RWPE2 (cell line): Measurements from ENCODE around the gene LRRC8E.

Source experiments
- ATAC-seq: fragments of 200-7000 bp; cut with Tn5 transposase; 3 replicates; pipeline ENCODE4 v1.9.1; 2021; ENCODE audit warnings: low read depth
- DNase-seq: peaks from one replicate; pipeline ENCODE4 v3.0.0-alpha.2; 2020; ENCODE audit warnings: low spot score
- H3K27ac ChIP-seq: fragments of 450-650 bp; 2 replicates; pipeline ENCODE4 v1.5.1; 2017; ENCODE audit warnings: mild to moderate bottlenecking; ENCODE audit not compliant: poor library complexity, severe bottlenecking
- H3K27me3 ChIP-seq: fragments of 250-450 bp; sonication (Bioruptor Pico); 2 replicates; pipeline ENCODE4 v1.5.1; 2021; ENCODE audit warnings: mild to moderate bottlenecking, moderate library complexity; ENCODE audit not compliant: insufficient read depth, poor library complexity, severe bottlenecking
- H3K36me3 ChIP-seq: fragments of 250-450 bp; sonication (Bioruptor Pico); 2 replicates; pipeline ENCODE4 v1.5.1; 2020; ENCODE audit warnings: low read depth, mild to moderate bottlenecking, moderate library complexity
- H3K4me1 ChIP-seq: fragments of 250-450 bp; sonication (Bioruptor Pico); 2 replicates; pipeline ENCODE4 v1.5.1; 2021; ENCODE audit warnings: mild to moderate bottlenecking, moderate library complexity; ENCODE audit not compliant: insufficient read depth, poor library complexity, severe bottlenecking
- H3K4me3 ChIP-seq: fragments of 250-450 bp; sonication (Bioruptor Pico); 2 replicates; pipeline ENCODE4 v1.5.1; 2021; ENCODE audit warnings: mild to moderate bottlenecking, moderate library complexity; ENCODE audit not compliant: severe bottlenecking
- H3K9me3 ChIP-seq: fragments of 250-450 bp; sonication (Bioruptor Pico); 2 replicates; pipeline ENCODE4 v1.5.1; 2021; ENCODE audit warnings: mild to moderate bottlenecking, moderate library complexity; ENCODE audit not compliant: severe bottlenecking
- TF ChIP-seq, protein P1 (sequence below): fragments of 450-650 bp; IDR thresholded peaks from one replicate; pipeline ENCODE4 v1.5.1; 2017; ENCODE audit warnings: mild to moderate bottlenecking, moderate library complexity; ENCODE audit not compliant: poor library complexity, severe bottlenecking

Gene LRRC8E

GRCh38 chr19:7850000-7850813, 38.1 kb upstream of the LRRC8E start:
- peak; percentile 92 for ATAC-seq
- peak; percentile 77 for DNase-seq
- Histone ChIP-seq H3K36me3 (no peaks in the 10 kb centered on the region), H3K27me3 (no peaks in the 10 kb centered on the region), H3K9me3 (no peaks in the 10 kb centered on the region), H3K27ac (peak overlapping the region; percentile 52), H3K4me1 (peaks cover 9% of the 10 kb centered on the region), H3K4me3 (no peak overlapping the region)
- TF ChIP-seq, protein P1, sequence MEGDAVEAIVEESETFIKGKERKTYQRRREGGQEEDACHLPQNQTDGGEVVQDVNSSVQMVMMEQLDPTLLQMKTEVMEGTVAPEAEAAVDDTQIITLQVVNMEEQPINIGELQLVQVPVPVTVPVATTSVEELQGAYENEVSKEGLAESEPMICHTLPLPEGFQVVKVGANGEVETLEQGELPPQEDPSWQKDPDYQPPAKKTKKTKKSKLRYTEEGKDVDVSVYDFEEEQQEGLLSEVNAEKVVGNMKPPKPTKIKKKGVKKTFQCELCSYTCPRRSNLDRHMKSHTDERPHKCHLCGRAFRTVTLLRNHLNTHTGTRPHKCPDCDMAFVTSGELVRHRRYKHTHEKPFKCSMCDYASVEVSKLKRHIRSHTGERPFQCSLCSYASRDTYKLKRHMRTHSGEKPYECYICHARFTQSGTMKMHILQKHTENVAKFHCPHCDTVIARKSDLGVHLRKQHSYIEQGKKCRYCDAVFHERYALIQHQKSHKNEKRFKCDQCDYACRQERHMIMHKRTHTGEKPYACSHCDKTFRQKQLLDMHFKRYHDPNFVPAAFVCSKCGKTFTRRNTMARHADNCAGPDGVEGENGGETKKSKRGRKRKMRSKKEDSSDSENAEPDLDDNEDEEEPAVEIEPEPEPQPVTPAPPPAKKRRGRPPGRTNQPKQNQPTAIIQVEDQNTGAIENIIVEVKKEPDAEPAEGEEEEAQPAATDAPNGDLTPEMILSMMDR = no peak

DNA sequence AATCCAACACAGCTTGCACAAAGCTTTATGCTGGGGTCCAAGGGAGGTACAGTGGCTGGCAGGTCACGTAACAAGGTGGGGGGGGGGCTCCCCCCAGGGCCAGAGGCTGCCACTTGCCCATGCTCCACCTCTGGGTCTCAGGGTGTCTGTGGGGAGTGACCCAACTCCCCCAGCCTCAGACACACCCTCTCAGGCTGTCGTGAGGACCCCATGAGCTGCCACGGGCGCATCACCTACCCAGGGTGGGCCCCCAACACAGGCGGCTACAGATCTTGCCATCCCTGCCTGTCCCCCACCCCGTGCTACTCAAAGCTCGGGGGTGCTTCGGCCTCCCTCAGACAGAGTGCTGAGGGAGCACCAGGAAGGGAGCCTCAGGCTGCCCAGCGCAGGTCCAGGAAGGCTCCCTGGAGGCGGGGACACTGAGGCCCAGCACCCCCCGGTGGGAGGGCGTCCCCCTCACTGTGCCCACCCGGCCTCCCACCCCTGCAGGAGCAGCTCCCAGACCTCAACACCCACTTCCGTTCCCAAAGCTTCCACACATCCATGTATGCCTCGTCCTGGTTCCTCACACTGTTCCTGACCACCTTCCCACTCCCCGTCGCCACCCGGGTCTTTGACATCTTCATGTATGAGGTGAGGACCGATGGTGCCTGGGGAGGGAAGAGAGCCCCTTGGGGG, 37.2 kb upstream of the LRRC8E start:
- H3K27ac ChIP-seq = peak overlapping the region; percentile 52

DNA sequence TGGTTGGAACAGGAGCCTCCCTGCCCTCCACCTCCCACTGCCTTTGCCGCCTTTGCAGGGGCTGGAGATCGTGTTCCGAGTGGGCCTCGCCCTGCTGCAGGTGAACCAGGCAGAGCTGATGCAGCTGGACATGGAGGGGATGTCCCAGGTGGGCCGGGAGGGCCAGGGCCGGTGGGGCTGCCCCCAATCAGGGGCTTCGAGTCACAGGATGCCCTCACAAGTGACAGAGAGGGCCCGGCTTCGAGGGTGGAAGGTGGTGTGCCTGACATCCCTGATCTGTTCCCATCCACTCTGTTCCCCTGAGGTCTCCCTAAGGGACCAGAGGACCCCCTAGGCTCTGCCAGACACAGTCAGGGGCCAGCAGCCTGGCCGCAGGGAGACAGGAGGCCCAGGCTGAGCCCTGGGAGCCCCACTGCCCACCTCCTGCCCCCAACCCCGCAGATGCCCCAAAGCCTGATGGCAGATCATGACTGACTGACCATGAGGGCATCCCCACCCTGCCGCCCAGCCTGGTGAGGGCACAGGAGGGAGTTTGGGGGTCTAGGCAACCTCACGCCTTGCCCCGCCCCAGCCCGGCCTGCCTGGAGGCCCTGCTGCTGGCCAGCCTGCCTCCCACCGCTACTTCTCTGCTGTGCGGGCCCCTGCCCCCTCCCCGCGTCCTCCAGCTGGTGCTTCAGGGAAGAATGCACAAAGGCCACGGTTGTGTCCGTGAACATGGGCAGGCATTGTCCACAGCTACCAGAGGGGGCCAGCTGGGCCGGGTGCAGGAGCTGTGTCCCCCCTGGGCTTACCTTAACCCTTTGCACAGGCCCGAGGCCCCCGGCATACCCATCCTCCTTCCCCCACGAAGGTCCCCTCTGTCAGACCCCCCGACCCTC, 36.4 kb upstream of the LRRC8E start:
- TF ChIP-seq, protein P1 = no peak
- ATAC-seq = no peak
- peak; percentile 42 for DNase-seq
- Histone ChIP-seq H3K4me3 (no peak overlapping the region), H3K27me3 (no peaks in the 10 kb centered on the region), H3K9me3 (no peaks in the 10 kb centered on the region), H3K36me3 (no peaks in the 10 kb centered on the region), H3K27ac (no peak overlapping the region), H3K4me1 (peaks cover 9% of the 10 kb centered on the region)

More for the DNA sequence above, 37.2 kb upstream of the LRRC8E start:
- no peak for ATAC-seq
- Histone ChIP-seq H3K9me3 (no peaks in the 10 kb centered on the region), H3K36me3 (no peaks in the 10 kb centered on the region), H3K4me1 (peaks cover 9% of the 10 kb centered on the region), H3K27me3 (no peaks in the 10 kb centered on the region), H3K4me3 (no peak overlapping the region)
- TF ChIP-seq, protein P1 = no peak
- peak; percentile 62 for DNase-seq

DNA sequence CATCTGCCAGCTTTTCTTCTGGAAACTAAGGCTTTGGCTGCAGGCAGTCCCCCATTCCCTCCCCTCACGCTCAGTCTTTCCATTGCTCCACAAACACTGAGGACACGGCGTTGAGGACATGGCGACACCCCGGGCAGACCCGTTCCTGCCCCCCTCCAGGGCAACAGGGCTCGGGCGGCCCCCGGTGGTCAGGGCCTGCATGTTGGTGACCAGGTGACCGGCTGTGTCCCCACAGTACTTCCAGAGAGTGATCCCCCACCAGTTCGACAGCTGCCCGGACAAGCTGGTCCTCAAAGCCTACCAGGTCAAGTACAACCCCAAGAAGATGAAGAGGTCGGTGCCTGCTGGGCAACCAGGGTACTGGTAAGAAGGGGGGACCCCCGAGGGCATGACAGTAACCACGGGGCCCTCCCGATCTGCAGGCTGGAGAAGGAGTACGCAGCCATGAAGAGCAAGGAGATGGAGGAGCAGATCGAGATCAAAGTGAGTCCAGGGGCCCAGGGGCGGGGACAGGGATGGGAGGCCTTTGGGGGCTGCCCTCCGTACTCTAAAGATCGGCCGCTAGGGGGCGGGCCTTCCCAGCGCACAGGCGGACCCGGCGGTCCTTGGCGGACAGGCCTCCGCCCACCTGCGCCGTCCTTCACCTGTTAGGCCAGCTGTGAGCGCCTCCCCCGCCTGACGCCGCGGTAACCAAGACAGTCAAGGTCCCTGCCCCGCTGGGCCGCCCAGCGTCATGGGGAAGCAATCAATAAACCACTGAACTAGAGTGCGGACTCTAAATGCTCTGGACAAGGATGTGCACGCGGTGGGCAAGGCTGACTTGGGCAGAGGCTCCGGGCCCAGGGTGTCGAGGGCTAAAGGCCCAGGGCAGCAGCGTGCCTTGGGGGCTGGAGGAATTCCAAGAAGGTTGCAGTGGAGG, 35.2 kb upstream of the LRRC8E start:
- Histone ChIP-seq H3K36me3 (no peaks in the 10 kb centered on the region), H3K27me3 (no peaks in the 10 kb centered on the region), H3K4me3 (no peak overlapping the region), H3K4me1 (peaks cover 9% of the 10 kb centered on the region), H3K27ac (no peak overlapping the region), H3K9me3 (no peaks in the 10 kb centered on the region)
- TF ChIP-seq, protein P1 = peak; percentile 81
- peak; percentile 55 for ATAC-seq
- DNase-seq = peak; percentile 76
